Fibroblast of villous mesenchyme (primary cell): ENCODE data around the gene TNS3. TPM values are rescaled to one million over a fixed set of nuclear protein-coding genes. Genes with fewer than 3 reads are reported as not detected.

Source experiments
- DNase-seq: peaks from one replicate; pipeline ENCODE4 v3.0.0-alpha.2; 2010; ENCODE audit warnings: low read depth
- H3K4me3 ChIP-seq: 2 replicates; pipeline ENCODE4 v1.5.1; 2011; ENCODE audit warnings: low read depth, mild to moderate bottlenecking, low read length
- total RNA-seq: library from RNA; depleted of rRNA; stranded (reverse); fragments of >200 nt; gene quantifications from 2 replicates; pipeline ENCODE4 v1.2.3, GENCODE V29; 2012
- TF ChIP-seq, protein P1 (sequence below): IDR thresholded peaks from 2 replicates; pipeline ENCODE4 v1.5.1; 2012; ENCODE audit warnings: low read depth, mild to moderate bottlenecking, low read length; ENCODE audit not compliant: insufficient read depth

Gene TNS3
- total RNA-seq, 1 donor, result 202 TPM

DNA sequence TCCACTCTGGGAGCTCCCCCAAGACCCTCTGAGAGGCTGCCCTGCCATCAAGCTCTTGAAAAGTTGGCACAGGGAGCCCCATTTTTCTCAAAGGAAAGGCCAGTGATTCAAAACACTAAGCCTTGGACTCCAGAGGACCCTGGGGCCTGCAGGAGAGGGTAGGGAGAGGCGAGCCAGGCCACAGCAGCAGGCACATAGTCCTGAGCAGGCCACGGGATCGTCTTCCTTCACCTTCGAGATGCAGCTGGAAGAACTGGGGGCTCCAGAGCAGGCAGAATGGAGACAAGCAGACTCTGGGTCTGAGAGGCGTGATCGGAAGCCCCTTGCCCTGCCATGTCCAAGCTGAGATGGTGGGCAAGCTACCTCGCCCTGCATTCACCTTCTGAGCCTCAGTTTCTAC, 13.9 kb downstream of the TNS3 start:
- DNase-seq, result no peak
- TF ChIP-seq, protein P1, sequence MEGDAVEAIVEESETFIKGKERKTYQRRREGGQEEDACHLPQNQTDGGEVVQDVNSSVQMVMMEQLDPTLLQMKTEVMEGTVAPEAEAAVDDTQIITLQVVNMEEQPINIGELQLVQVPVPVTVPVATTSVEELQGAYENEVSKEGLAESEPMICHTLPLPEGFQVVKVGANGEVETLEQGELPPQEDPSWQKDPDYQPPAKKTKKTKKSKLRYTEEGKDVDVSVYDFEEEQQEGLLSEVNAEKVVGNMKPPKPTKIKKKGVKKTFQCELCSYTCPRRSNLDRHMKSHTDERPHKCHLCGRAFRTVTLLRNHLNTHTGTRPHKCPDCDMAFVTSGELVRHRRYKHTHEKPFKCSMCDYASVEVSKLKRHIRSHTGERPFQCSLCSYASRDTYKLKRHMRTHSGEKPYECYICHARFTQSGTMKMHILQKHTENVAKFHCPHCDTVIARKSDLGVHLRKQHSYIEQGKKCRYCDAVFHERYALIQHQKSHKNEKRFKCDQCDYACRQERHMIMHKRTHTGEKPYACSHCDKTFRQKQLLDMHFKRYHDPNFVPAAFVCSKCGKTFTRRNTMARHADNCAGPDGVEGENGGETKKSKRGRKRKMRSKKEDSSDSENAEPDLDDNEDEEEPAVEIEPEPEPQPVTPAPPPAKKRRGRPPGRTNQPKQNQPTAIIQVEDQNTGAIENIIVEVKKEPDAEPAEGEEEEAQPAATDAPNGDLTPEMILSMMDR, result no peak
- H3K4me3 ChIP-seq, result no peak overlapping the region

DNA sequence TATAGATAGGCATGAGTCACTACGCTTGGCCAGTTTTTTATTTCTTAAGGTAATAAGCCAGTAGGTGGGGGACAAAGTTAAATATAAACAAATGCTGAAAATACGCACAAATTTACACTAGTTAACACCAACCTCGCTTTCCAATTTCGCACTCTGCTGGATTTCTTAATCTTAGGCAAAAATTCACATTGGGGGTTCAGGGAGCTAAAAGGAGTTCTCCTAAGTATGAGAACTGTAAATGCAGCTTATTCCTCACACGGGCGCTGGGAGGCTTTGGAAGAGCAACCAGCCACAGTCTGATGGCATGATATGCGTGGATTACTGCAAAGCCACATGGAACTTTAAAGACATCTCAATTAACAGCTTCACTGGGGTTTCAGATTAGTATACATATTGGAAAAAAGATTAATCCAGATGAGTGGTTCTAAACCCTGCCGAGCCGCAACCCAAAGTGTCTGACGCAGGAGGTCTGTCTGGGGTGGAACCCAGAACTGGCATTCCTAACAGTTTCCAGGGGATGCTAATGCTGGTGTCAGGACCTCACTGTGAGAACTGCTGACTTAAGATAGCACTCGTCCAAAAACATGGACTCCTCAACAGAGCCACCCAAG, 16.2 kb downstream of the TNS3 start:
- no peak overlapping the region for H3K4me3 ChIP-seq
- TF ChIP-seq, protein P1, result peak; percentile 8
- DNase-seq, result peak; percentile 87

DNA sequence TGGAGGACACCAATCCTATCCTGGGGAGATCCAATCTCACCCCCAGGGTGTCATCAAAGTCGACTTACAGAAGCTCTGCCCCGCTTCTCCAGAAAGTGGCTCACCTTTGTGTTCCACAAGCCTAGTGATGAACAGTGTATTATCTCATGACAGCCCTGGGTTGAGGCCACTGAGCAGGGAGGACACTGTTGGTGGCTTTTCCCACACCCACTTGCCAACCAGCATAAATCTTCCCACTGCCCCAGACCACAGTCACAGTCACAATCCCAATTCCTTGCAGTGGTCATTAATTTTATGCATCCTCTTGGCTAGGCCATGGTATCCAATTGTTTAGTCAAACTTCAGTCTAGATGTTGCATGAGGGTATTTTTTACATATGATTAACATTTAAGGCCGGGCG, 18.4 kb downstream of the TNS3 start:
- DNase-seq, result no peak
- no peak overlapping the region for H3K4me3 ChIP-seq
- TF ChIP-seq, protein P1, result no peak

DNA sequence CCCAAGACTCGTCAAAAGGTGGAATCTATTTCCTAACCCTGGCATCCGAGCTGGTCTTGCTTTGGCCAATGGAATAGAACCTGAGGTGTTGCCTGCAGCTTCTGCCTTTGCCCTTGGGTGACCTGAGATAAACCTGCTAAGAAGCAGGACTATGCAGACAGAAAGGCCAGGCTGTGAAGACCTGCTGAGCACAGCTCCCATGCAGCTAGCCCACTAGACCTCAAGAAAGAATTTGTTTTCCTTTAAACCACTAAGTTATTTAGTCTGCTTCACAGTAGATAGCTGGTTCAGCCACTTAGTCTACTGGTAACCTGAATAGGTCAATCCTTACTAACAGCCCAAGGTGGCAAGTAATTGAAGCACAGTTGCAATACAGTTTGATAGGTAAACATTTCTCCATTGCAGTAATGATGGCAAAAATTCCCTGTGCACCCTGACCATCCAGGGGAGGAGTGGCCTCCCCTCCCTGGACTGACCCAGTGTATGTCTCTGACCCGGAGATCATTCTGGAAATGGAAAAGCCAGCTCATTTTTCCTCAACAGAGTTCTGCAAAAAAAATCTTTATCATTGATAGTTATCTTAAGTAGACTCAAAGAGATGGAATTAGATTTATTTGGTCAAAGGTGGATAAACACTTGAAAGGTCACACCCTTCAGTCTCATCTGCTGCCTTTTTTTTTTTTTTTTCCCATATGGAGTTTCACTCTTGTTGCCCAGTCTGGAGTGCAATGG, 20.0 kb downstream of the TNS3 start:
- TF ChIP-seq, protein P1, result no peak
- H3K4me3 ChIP-seq, result no peak overlapping the region
- no peak for DNase-seq

DNA sequence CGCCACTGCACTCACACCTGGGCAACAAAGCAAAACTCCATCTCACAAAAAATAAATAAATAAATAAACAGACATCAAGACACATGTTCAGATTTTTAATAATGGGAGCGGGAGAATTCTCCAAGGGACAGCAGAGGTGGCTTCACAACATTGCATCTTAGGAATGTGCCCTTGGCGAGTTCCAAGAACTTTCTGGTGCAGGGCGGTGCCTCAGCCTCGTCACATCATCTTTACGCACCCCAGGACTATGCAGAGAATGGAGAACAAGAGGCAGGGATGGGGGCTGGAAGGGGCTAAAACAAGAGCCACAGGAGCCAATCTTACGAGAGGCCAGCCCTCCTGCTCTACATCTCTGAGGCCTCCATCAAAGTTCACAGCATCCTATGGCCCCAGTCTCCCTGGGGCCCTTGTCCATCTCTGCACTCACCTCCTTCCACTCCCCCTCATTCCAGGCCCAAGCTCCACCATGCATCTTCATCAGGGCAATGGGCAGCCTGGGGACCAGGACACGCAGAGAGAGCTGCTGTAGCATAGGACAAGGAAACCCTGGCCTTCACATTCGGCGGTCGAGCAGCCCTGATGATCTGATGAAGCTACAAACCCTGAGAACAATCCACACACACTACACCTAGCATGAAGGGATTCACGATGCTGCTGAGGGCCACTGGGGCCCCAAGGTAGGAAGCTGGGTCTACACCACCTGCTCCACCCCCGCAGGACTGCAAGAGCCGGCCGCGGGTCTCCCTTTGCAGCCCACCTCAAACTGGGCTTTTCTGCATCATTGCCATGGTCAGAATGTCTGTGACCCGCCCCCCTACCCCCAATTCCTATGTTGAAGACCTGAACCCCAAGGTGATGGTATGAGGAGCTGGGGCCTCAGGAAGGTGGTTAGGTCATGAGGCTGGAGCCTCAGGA, 22.3 kb downstream of the TNS3 start:
- TF ChIP-seq, protein P1, result no peak
- no peak overlapping the region for H3K4me3 ChIP-seq
- no peak for DNase-seq

DNA sequence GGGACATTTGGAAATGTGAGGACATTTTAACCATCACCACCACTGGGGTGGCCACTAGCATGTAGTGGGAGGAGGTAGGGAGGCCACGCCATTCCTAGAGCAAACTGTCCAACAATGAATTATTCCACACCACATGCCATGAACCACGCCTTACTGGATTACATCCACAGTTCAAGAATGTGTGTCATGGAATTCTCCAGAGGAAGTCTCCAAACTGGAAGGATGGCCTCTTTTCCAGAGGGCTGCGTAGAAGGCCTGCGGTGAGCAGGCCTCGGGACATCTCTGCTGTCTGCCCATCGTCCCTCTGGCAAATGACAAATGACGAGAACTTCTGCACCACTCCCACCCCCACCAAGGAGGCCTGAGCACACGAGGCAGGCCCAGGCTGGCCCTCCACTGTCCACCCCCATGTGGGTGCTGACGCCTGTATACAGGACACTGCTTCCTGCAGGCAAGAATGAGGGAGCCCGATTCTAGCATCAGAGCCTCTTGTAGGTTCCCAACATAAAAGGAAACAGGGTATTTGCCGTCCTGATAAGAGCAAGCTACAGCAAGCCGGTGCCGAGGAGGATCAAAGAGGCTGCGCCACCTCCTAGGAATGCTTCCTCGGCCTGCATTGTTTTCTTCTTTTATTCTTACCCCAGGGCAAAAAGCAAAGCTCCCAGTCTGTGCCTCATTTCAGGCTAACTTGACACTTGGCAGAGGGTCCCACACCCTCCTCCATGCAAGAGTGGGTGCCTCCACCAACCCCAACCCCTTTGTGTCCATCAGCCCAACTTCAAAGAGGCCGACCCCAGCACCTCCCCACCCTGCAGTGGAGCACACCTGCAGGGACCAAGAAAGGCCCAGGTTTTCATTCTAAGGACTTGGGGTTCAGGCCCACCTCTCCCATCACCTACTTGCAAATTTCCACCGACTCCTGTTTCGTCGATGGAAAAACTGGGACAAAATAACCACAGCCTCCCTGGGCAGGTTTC, 23.9 kb downstream of the TNS3 start:
- TF ChIP-seq, protein P1, result no peak
- H3K4me3 ChIP-seq, result no peak overlapping the region
- peak; percentile 93 for DNase-seq
